NCI-H1436 treated with DMSO at 0.1 percent for 48 hours (cell line): ENCODE results near the gene VARS2.
A peak's percentile ranks its signal among the peaks of the same experiment; 100 is the strongest.
"Not testable (repeated sequence)": the region's sequence is repeated elsewhere in the genome, so short reads cannot be mapped to it uniquely, and the experiment has no call there.

ENCODE experiments used
- DNase-seq: peaks from one replicate; lab custom pipeline; 2025; lab: John Stamatoyannopoulos, UW

Gene VARS2

DNA sequence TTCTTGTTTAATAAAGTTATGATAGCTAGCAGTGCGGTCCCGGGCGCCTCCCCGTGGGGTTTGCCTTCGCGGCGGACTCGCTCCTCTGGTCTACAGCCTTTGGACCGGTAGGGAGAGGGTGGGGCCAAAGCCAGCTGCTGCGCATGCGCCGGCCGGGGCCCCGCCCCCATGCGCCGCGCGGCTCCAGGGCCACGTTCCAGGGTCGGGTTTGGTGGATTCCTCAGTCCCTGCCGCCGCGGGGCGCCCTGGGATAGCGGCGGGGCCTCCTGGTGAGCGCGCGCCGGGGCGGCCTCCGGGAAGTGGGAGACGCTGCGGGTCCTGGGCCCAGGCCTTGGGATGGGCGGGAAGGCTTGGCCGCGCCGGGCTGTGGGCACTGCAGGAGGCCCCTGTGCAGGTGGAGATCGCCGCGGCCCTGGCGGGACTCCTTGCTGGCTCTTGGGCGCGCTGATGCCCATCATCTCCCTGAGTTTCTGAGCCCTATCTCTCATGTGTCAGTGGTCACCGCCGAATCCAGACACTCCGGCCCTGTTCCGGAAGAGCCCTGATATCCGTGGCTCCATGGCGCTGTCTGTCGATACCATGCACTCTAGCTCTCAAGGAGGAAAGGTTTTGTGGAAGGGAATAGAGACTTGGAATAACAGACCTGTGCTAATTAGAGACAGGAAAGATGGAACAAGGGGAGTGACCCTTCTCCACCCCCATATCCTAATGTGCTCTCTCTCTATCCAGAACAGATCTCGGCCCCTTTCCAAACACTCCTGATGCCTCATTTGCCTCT, at the start of gene VARS2:
TSS of gene VARS2 (plus strand) at position 163 of the 778 bp plus-strand sequence. CDS start at position 762, 599 bp downstream.
- DNase-seq = peak; percentile 60

DNA sequence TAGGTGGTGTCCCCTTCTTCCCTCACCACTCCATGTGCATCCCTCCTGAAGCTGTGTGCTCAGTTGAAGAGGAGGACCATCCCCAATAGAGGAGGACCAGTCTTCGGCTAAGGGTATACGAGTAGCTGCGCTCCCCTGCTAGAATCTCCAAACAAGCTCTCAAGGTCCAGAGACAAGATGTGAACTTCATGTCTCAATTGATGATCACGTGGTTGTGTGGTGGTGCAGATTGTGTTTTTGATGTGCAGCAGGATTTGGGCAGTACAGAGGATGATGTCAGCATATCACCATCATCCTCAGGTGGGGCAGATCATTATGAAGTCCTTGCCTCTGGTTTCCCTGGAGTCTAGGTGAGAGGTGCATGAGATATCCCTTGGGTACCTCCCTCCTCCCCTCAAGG, 49.7 kb upstream of the VARS2 start:
- DNase-seq = no peak

DNA sequence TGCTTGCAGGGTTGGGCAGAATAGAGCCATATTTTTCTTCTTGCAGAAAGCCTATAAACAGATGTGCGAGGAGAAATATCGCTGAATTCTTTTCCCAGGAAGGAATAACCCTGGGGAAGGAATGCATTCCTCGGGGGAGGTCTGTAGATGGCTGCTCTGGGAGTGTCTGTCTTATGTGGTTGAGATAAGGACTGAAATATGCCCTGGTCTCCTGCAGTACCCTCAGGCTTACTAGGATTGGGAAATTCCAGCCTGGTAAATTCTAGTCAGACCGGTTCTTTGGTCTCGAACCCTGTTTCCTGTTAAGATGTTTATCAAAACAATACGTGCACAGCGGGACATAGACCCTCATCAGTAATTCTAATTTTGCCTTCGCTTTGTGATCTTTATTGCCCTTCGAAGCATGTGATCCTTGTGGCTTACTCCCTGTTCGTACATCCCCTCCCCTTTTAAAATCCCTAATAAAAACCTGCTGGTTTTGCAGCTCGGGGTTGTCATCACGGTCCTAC, 44.7 kb upstream of the VARS2 start:
- DNase-seq = not testable (repeated sequence)

DNA sequence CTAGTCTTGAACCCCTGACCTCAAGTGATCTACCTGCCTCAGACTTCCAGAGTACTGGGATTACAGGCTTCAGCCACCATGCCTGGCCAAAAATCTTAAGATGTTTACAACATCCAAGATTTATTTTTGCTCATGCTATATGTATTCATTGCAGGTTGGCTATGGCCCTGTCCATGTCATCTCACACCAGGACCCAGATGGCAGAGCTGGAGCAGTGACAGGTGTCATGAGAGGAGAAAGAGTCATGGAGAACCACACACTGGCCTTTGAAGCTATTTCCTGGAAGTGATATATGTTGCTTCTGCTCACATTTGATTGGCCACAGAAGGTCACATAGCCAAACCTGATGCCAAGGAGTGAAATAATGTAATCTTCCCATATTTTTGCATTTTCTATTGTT, 43.5 kb upstream of the VARS2 start:
- DNase-seq = no peak

DNA sequence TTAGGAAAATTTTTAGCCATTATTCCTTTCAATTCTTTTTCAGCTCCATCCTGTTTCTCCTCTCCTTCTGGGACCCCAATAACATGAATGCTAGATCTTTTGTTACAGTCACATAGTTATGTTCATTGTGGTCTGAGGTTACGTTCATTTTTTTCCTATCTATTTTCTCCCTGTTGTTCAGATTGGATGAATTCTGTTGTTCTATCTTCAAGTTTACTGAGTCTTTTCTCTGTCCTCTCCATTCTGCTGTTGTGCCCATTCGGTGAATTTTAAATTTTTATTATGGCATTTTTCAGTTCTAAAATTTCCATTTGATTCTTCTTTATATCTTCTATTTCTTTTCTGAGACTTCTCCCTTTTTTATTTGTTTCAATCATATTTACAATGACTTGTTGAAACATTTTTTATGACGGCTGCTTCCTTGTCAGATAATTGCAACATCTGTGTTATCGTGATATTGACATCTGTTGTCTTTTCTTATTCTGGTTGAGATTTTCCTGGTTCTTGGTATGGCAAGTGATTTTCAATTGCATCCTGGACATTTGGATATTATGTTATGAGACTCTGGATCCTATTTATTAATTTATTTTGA, 42.4 kb upstream of the VARS2 start:
- no peak for DNase-seq

DNA sequence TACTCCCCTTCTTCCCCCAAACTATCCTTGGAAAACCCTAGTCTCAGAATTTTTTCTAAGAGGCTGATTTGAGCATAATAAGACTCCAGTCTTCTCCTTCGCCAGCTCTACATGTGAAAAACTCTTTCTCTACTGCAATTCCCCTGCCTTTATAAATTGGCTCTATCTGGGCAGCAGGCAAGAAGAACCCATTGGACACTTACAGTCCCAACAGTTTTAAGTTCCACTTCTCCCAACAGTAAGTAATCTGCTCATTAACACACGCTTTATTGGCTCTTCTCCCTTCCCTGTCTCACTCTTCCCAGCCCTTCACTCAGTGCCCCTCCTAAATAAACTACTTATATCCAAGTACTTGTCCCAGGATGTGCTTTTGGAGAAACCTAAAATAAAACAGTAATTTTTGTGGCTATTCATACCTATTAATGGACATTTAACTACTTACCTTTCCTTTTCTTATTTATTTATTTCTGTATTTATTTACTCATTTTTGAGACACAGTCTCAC, 40.8 kb upstream of the VARS2 start:
- DNase-seq = no peak

DNA sequence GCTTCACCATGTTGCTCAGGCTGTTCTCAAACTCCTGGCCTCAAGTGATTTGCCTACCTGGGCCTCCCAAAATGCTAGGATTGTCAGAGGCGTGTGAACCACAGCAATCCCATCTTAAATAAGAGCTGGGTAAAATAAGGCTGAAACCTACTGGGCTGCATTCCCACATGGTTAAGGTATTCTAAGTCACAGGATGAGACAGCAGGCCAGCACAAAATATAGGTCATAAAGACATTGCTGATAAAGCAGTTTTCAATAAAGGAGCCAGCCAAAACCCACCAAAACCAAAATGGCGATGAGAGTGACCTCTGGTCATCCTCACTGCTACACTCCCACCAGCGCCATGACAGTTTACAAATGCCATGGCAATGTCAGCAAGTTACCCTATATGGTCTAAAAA, 40.2 kb upstream of the VARS2 start:
- not testable (repeated sequence) for DNase-seq

DNA sequence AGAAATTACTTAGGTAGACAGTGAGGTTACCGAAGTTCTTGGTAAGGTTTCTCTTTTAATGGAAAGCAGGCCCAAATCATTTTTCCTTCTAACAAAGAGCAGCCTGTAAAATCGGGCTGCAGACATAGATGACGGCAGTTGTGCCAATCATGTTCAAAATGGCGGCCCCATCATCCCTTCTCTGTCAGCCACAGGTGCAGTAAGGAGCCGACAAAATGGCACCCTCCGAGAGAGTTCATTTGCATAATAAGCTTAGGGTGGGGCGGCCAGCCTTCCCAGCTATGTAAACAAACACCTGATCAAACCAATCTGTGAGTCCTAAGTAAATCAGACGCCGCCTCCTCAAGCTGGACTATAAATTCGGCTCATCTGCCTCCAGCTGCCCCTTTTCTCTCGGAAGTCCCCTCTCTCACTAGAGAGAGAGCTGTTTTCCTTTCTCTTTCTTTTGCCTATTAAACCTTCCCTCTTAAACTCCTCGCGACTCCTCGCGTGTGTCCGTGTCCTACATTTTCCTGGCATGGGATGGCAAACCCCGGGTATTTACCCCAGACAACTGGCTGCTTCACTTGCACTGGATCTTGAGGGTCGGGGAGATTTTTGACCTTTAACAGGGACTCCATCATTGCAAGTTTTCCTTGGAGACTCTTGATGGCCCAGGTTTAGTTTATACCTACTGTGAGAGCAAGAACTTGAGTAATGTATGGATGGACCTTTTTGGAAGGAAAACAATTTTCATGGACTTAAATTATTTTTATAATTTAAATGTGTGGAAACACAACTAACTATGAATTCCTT, 38.6 kb upstream of the VARS2 start:
- no peak for DNase-seq

DNA sequence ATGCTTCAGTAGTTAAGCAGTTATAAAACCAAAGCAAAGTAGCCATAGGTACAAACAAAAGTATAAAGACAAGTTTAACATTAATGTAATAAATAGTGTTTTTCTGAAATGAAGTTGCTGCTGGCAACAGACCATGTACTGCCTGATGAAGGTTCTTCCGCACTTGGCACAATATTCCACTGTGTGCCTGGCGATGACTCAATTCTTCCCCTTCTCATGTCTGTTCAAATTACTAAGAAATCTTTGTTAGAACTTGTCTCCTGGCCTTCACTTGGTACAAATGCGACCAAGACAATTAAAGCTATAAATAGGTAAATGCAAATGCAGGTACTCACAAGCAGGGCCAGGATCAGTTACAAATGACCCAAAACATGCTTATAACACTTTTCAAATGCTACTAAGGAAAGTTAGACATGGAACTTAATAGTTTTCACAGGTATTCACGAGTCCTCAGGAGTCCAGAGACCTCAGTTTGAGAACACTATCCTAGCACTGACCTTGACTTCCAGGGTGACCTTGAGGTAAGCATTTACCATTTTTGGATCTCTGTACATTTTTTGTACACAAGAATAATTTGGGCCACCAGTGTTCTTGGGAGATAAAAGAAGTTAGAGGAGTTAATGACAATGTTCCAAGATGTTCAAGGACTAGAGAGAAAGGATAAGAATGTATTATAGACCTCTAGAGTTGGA, 37.9 kb upstream of the VARS2 start:
- DNase-seq = no peak

DNA sequence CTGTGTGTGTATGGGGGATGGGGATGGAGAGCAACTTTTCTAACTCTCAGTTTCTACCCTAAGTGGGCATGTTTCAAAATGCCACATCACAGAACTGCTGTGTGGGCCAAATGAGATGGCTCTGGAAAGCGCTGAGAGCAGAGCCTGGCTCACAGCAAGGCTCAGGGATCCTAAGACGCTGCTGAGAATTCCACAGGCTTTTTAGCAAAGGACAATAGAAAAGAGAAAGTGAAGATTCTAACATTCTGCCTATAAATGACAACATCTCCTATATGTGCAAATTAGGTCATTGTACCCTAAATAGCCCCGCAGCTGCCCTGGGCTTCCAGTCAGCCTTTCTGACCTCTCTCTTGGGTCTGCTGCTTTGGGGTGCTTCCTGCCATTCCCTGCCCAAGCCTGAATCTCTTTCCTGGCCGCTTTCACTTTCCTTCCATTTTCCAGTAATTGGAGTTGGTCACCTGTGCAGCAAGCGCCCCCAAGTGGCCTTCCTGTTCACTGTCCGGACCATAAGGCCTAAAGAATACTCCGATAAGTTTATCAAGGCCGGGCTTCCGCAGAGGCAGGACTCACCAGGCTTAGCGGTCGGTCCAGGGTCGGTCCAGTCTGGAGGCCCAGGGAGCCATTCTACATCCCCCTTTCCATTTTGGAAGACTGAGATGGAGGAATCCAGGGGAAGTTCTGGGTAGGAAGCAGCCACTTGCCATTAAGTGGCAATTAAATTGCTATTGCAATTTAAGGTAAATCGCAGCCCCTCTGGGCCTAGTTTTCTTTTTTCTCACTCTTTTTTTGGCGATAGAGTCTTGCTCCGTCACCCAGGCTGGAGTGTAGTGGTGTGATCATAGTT, 36.4 kb upstream of the VARS2 start:
- DNase-seq = no peak

DNA sequence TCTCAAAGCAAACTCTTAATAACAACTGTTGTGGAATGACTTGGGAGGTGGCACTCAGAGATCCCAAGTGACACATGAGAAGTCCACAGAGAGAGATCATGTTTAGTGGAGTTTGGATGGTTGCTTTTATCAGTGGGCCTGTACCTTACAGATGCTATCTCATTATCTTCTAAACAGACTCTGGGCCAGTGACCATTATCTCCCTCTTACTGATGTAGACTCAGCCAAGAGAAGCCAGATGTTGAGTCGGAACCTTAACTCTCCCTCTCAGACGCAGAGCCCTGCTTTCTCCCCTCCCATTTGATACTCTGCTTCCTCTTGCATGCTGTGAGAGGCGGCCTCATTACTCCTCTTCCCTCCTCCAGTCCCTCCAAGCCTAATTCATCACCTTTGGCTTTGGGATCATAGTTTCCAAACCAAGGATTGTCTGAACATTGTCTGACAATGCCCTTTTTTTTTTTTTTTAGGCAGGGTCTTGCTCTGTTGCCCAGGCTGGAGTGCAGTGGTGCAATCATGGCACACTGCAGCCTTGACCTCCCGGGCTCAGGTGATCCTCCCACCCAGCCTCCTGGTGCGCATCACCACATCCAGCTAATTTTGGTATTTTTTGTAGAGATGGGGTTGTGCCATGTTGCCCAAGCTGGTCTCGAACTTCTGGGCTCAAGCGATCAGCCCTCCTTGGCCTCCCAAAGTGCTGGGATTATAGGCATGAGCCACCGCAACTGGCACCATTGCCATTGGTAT, 34.2 kb upstream of the VARS2 start:
- no peak for DNase-seq

DNA sequence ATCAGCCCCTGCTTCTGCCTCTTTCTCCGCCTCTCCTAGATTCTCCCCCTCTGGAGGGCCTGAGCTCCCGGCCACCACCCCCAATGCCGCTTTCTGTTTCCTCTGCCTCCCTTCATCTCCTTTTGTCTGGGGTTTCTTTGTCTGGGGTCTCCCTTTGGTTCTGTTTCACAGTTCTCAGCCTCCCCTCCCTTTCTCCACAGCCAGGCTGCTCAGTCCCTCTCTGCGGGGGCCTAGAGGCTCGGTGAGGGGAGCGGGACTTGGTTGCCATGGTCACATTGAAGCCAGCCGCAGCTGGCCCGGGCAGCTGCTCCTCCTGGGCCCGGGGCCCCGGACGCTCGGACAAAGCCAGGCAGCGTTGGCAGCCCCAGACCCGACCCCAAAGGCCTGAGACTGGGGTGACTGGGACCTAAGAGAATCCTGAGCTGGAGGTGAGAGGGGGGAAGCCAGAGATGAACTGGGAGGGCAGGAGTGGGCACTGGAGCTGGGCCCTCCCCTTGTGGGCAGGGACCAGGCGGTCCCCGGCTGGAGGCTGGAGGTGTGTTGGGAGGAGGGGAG, 33.3 kb upstream of the VARS2 start:
- DNase-seq = no peak

DNA sequence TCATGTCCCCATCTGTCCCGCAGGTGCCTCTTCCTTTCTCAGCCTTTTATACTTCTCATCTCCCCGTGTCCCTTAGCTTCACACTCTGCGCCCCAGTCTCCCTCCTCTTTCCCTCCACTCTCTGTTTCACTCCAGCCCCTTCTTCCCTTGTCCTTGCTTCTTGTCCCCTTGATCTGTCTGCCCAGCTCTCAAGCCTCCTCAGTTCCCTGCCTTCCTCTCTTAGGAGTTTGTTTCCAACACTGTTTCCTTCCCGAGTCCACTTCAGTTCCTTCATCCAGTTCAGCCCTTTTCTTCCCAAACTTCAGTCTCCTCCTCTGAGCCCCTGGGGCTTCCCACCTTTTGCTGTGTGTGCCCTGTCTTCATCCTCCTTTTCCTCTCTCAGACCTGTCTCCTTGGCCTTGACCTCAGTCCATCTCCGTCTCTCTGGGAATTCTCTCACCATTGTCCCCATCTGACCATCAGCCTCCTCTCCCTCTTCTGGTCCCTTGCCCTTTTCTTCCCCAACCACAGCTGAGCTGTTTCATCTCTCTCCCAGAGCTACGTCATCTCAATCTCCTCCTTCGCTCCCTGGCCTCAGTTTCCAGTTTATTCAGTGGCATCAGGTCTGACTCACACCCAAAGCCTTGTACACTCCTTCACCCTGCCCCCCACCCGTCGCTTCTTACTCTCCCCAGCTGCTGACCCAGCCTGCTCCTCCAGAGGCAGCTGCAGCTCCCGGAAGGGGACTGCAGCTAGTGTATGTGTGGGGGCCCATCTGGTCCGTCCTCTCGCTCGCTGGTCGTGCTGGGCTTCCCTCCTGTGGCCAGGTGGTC, 32.4 kb upstream of the VARS2 start:
- no peak for DNase-seq

DNA sequence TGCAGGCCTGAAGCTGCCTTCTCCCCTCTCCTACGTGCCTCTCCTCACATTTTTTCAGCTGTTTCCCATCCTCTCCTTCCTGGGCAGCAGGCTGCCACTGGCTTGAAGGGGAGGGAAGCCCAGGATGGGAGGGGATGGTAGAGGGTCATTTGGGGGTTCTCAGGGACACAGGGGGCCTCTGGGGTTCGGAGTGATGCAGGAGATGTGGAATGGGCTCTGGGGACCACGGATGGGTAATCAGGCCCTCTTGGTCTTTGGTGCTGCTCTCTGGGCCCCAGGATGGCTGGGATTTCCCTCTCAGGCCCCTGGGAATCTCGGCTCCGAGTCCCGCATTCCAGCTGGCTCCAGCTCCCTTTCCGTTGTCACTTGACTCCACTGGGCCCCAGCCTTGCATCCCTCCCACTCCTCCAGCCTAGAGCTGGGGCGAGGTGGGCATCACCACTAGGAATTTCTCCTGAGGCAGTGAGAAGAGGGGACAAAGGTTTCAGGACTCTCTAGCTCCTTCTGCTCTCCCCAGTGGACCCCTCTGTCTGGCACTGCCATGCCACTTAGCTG, 31.8 kb upstream of the VARS2 start:
- no peak for DNase-seq

DNA sequence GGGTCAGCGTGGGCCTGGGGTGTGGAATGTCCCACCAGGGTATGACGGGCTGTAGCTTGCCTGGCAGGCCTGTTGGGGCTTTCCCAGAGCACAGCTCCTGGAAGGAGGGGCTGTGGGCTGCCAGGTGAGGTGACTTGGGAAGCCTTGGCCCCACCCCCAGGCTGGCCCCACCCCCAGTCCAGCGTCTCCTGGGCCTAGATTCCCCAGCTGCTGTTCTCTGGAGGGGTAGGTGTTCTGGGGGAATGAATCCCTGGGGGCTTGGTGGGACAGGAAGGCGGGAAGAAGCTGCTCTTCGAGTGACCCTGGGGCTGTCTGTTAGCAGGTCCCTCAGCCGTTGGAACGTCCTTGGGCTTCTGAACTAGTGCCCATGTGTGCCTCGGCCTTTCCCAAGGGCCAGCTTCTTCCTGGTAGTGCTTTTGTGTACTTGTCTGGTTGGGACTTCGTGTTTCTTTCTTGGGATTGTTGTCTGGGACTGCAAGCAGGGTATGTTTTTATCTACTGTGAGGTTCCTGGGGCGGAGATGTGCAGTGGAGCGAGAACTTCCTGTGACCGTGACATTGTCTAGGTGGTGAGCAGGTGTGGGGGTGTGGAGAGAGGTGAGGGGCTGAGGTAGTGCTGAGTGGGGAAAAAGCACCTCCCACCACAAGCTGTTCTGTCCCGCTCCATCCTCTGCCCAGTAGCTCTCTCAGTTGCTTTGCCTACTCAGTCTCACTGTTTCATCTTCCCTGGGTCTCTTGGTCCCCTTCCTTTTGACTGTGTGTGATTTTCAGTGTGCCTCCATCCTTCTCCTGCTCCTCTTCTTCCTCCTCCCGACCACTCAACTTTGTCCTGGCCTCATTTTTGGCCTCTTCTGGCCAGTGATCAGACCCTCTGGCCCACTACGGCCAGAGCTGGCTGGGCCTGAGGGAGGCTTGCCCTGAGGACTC, 31.0 kb upstream of the VARS2 start:
- no peak for DNase-seq

DNA sequence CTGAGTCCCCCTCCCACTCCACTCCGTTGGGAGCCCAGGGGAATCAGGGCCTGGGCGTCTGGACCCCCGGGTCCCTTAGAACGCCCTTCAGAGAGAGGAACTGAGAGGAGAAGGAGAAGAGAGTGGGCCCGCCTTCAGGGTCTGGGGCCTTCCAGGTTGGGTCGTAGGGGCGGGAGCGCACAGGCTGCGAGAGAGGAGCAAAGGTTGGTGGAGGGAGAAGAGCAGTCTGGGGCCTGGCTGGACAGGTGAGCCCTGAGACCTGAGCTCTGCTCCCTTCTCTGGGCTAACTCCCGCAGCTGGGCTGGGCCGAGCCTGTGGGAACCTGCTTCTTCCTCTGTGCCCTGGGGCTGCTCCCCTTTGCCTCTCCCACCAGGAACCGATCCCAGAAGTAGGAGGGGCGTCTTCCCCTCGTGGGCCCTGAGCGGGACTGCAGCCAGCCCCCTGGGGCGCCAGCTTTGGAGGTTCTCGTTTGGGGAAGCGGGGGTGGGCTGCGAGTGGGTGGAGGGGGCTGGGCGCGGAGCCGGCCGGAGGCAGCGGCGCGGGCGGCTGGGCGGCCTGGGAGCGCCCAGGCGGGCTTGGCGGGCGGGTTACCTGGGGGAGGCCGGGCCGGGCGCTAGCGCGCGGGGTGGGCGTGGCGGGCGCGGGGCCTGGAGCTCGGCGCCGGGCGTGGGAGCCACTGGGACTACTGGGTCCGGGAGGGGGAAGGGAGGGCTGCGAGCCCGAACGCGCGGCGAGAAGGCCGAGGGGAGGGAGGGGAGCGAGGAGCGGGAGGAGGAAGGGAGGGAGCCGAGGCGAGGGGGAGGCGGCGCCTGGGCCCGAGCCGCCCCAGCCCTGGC, 30.1 kb upstream of the VARS2 start, which contains the start of gene DDR1:
TSS of gene DDR1 (plus strand) at position 835 of the 836 bp plus-strand sequence. CDS start 4,211 bp downstream, outside the sequence.
- no peak for DNase-seq
